ENCODE results near the gene PCDH15. TPM values are rescaled to one million over a fixed set of nuclear protein-coding genes. Genes with fewer than 3 reads are reported as not detected.

PCDH15 gene
- total and polyA plus RNA-seq, 2 of the 4 experiments (the other 2 are of a cell fraction), result not detected

- POLR2A ChIA-PET (ENCODE audit: unreplicated experiment), result no interaction called here
Observed at GRCh38 chr10:54607983-54608382, 193.0 kb downstream of the PCDH15 start.

More at GRCh38 chr10:54607983-54608382, 193.0 kb downstream of the PCDH15 start:
- H2AK5ac ChIP-seq (ENCODE audit: low read depth, low read length), result no peak overlapping the region
- no peak overlapping the region for H3K18ac ChIP-seq (ENCODE audit: low read depth, low read length)
- H3K4me2 ChIP-seq (ENCODE audit: low read depth, low read length), result no peak overlapping the region
- no peaks in the 10 kb centered on the region for H3K36me3 ChIP-seq (ENCODE audit: control insufficient read depth, insufficient read depth, low read length)
- H2BK5ac ChIP-seq (ENCODE audit: low read depth, low read length, poor library complexity, severe bottlenecking), result no peak overlapping the region
- no peak overlapping the region for H3K9ac ChIP-seq (ENCODE audit: low read depth, low read length)
- H3K27ac ChIP-seq (ENCODE audit: insufficient read depth, low read length), result no peak overlapping the region
- no peak overlapping the region for H2AFZ ChIP-seq (replicated peaks; ENCODE audit: low read length, poor library complexity)
- dilution Hi-C loops (cut with HindIII; ENCODE audit: low sequenced_read_pairs, unreplicated experiment), result no loop called here
- WGBS, 2 experiments (ENCODE audit: extremely low coverage in 2 of 2, insufficient read length in 1 of 2), result no CpG with 5 or more reads among the region's 5 CpGs
- H3K14ac ChIP-seq (replicated peaks; ENCODE audit: low read depth, low read length), result no peak overlapping the region
- H3K9me1 ChIP-seq (ENCODE audit: insufficient read depth, low read length), result no peaks in the 10 kb centered on the region
- H3K27me3 ChIP-seq (ENCODE audit: control insufficient read depth, insufficient read depth, low read length), result no peaks in the 10 kb centered on the region
- no peak overlapping the region for H2AK9ac ChIP-seq (replicated peaks; ENCODE audit: low read depth, low read length, poor library complexity)
- no peak overlapping the region for H3K56ac ChIP-seq (ENCODE audit: extremely low read depth, insufficient read depth, low read length)
- no peaks in the 10 kb centered on the region for H3K9me3 ChIP-seq (ENCODE audit: control insufficient read depth, insufficient read depth, low read length)
- no peaks in the 10 kb centered on the region for H3K79me1 ChIP-seq (ENCODE audit: low read depth in 1 of 2, low read length in 2 of 2)
- BruUV-seq (replicated peaks), result no TSS peak
- H4K8ac ChIP-seq (ENCODE audit: low read depth in 2 of 2, low read length in 2 of 2), result no peak overlapping the region
- no peak overlapping the region for H3K4me3 ChIP-seq (ENCODE audit: insufficient read depth, low read depth, low read length)
- no peak overlapping the region for H2BK20ac ChIP-seq (ENCODE audit: low read depth, low read length)
- no peak overlapping the region for H2BK120ac ChIP-seq (ENCODE audit: low read depth, low read length)
- no peak overlapping the region for H3K23ac ChIP-seq (ENCODE audit: low read depth, low read length)
- no peak for DNase-seq
- no peak overlapping the region for H2BK15ac ChIP-seq (ENCODE audit: low read depth, low read length)
- TF ChIP-seq CEBPB (IDR thresholded peaks at IDR 0.05; ENCODE audit: low read depth, low read length) (no peak), CHD1 (IDR thresholded peaks at IDR 0.05; ENCODE audit: low read depth, low read length) (no peak), RAD21 (IDR thresholded peaks at IDR 0.05; ENCODE audit: low read length) (no peak), CTCF (conservative IDR thresholded peaks at IDR 0.05; ENCODE audit: low read depth, low read length) (no peak), BHLHE40 (IDR thresholded peaks at IDR 0.05; ENCODE audit: low read depth, low read length) (no peak), NFE2L2 (IDR thresholded peaks at IDR 0.05; ENCODE audit: low read depth, low read length) (no peak), MAZ (IDR thresholded peaks at IDR 0.05; ENCODE audit: borderline replicate concordance, low read depth, low read length) (no peak), ELK1 (IDR thresholded peaks at IDR 0.05; ENCODE audit: borderline replicate concordance, low read depth, low read length) (no peak), FOS (IDR thresholded peaks at IDR 0.05; ENCODE audit: low read depth, low read length) (no peak), RFX5 (IDR thresholded peaks at IDR 0.05; ENCODE audit: low read depth, low read length) (no peak), POLR2A (IDR thresholded peaks at IDR 0.05; ENCODE audit: low read depth, low read length) (no peak), MAFK (IDR thresholded peaks at IDR 0.05; ENCODE audit: low read depth, low read length) (no peak), MXI1 (IDR thresholded peaks at IDR 0.05; ENCODE audit: borderline replicate concordance, low read depth, low read length) (no peak), SMC3 (IDR thresholded peaks at IDR 0.05; ENCODE audit: low read depth, low read length) (no peak)
- H3K4ac ChIP-seq (ENCODE audit: low read depth, low read length), result no peak overlapping the region
- no peak overlapping the region for H4K91ac ChIP-seq (ENCODE audit: insufficient read depth, low read depth, low read length)
- no peak for ATAC-seq (ENCODE audit: low read depth)
- H3K4me1 ChIP-seq (ENCODE audit: control insufficient read depth, insufficient read depth, low read length), result no peaks in the 10 kb centered on the region
- intact Hi-C loops (cut with micrococcal nuclease), result no loop called here
- H4K5ac ChIP-seq (ENCODE audit: low read depth, low read length), result no peak overlapping the region
- in situ Hi-C loops (cut with MboI; ENCODE audit: low sequenced_read_pairs), result no loop called here
- CTCF ChIA-PET, result no interaction called here
- no peaks in the 10 kb centered on the region for H4K20me1 ChIP-seq (ENCODE audit: insufficient read depth, low read length)

Measured in IMR-90 (cell line).